Activated T-helper 2 cell treated with anti-CD3 and anti-CD28 coated beads, Interferon-gamma antibody, Interleukin-2, Interleukin-4, amounts not matched to agents 10 μg/mL and 5 μg/mL and 100 μg/mL, durations not matched to agents 14 hours and 24 hours and 36 hours (primary cell): ENCODE results near the gene TMEM204. TPM values are rescaled to one million over a fixed set of nuclear protein-coding genes. Genes with fewer than 3 reads are reported as not detected.

ENCODE experiments used
- DNase-seq: peaks from one replicate; pipeline ENCODE4 v3.0.0; 2021; ENCODE audit warnings: low spot score
- H3K27ac Mint-ChIP-seq: one replicate; pipeline ENCODE4 v1.8.0; 2021; ENCODE audit warnings: mixed read lengths
- H3K27me3 Mint-ChIP-seq: one replicate; pipeline ENCODE4 v1.8.0; 2021; ENCODE audit warnings: low read depth, mixed read lengths
- H3K36me3 Mint-ChIP-seq: one replicate; pipeline ENCODE4 v1.8.0; 2021; ENCODE audit warnings: low read depth, mixed read lengths
- H3K4me1 Mint-ChIP-seq: one replicate; pipeline ENCODE4 v1.8.0; 2021; ENCODE audit warnings: low read depth, mixed read lengths
- H3K4me3 Mint-ChIP-seq: one replicate; pipeline ENCODE4 v1.8.0; 2021; ENCODE audit warnings: low read depth, mild to moderate bottlenecking, moderate library complexity, mixed read lengths
- H3K9me3 Mint-ChIP-seq: one replicate; pipeline ENCODE4 v1.8.0; 2021; ENCODE audit warnings: mixed read lengths
- intact Hi-C: fragments of 100-400 bp; cut with micrococcal nuclease; formaldehyde crosslinking; loops from one replicate; pipeline ENCODE4 v1.15.1; 2023
- total RNA-seq: library from RNA; stranded (reverse); gene quantifications from 2 replicates; pipeline ENCODE4 v1.2.3, GENCODE V29; 2022

Gene TMEM204
- total RNA-seq, 1 donor from 2014 or later = 17.2 TPM

DNA sequence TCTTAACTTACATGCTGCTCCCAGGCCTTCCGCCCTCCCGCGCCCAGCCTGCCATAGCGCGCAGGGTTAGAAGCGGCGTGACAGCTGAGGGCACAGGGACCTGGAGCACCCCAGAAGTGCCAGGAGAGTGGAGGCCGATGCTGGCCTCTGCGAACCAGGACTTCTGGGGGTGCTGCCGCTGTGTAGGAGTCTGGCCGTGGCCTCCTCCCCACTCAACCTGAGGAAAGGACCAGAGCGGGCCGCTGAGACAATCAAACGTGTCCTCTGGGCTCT lies 1.9 kb upstream of the TMEM204 start:
- H3K4me1 Mint-ChIP-seq = peaks cover 23% of the 10 kb centered on the region
- no peak overlapping the region for H3K4me3 Mint-ChIP-seq
- H3K27me3 Mint-ChIP-seq = no peaks in the 10 kb centered on the region
- peaks cover 15% of the 10 kb centered on the region for H3K36me3 Mint-ChIP-seq
- H3K27ac Mint-ChIP-seq = no peak overlapping the region
- intact Hi-C loops = loop anchor here (10.0 kb wide), 1 partner anchor 173 kb away; the partner anchor contains the start of gene MAPK8IP3
- H3K9me3 Mint-ChIP-seq = no peaks in the 10 kb centered on the region
- no peak for DNase-seq

GRCh38 chr16:1532081-1532760 lies 1.2 kb upstream of the TMEM204 start:
- Mint-ChIP-seq H3K27ac (no peak overlapping the region), H3K36me3 (peaks cover 21% of the 10 kb centered on the region), H3K27me3 (no peaks in the 10 kb centered on the region), H3K4me1 (peaks cover 23% of the 10 kb centered on the region), H3K4me3 (no peak overlapping the region), H3K9me3 (no peaks in the 10 kb centered on the region)
- intact Hi-C loops = loop anchor here (10.0 kb wide), 1 partner anchor 173 kb away; the partner anchor contains the start of gene MAPK8IP3
- no peak for DNase-seq

DNA sequence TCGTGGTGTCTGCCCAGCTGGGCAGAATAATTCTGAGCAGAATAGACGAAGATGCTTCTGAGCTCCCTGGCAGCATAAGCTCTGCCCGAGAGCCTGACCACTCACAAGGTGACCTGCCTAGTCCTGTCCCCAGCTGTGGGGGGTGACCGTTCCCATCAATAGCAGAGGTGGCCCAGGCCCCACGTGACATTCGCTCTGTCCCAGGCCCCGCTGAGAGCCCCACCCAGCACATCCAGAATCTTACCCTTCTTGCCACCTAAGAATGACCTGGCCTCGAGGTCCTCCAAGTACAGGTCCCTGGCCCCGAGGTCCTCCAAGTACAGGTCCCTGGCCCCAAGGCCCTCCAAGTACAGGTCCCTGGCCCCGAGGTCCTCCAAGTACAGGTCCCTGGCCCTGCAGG lies 695 bp upstream of the TMEM204 start:
- no peak for DNase-seq
- peaks cover 26% of the 10 kb centered on the region for H3K36me3 Mint-ChIP-seq
- peak overlapping the region; percentile 73 for H3K27ac Mint-ChIP-seq
- peaks cover 26% of the 10 kb centered on the region for H3K4me1 Mint-ChIP-seq
- intact Hi-C loops = loop anchor here (10.0 kb wide), 1 partner anchor 172 kb away; the partner anchor contains the start of gene MAPK8IP3
- H3K9me3 Mint-ChIP-seq = no peaks in the 10 kb centered on the region
- no peaks in the 10 kb centered on the region for H3K27me3 Mint-ChIP-seq
- H3K4me3 Mint-ChIP-seq = peak overlapping the region; percentile 94

DNA sequence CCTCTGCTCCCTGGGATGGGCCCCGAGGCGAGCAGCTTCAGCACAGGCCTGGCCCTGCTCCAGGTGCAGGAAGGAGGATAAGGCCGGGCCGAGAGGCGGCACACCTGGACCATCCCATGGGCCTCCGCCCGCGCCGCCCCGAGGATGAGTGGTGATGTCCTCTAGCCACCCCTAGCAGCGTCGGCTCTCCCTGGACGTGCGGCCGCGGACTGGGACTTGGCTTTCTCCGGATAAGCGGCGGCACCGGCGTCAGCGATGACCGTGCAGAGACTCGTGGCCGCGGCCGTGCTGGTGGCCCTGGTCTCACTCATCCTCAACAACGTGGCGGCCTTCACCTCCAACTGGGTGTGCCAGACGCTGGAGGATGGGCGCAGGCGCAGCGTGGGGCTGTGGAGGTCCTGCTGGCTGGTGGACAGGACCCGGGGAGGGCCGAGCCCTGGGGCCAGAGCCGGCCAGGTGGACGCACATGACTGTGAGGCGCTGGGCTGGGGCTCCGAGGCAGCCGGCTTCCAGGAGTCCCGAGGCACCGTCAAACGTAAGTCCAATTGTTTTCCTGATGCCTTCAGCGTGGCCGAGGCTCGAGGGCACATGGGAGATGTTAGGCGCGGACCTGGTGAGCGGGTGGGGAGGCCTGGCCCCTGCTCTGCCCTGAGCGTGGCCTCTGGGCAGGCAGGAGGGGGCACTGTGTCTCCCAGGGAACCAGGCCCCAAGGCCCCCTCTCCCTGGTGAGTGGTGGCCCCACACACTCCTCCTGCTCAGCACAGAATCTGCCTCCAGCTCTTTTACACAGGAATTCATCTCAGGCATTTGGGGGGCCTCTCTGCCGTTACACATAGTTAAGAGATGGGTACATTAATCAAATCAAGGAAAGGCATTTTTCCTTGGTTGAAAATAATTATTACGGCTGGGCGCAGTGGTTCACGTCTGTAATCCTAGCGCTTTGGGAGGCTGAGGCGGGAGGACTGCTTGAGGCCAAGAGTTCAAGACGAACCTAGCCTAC lies 855 bp downstream of the TMEM204 start:
- Mint-ChIP-seq H3K9me3 (no peaks in the 10 kb centered on the region), H3K4me1 (peaks cover 31% of the 10 kb centered on the region), H3K27ac (peak overlapping the region; percentile 80), H3K4me3 (peak overlapping the region; percentile 94), H3K36me3 (peaks cover 41% of the 10 kb centered on the region), H3K27me3 (no peaks in the 10 kb centered on the region)
- intact Hi-C loops = loop anchor here (1.0 to 10.0 kb wide), 2 partner anchors 9 to 170 kb away; partner anchors contain the start of gene MAPK8IP3
- no peak for DNase-seq

DNA sequence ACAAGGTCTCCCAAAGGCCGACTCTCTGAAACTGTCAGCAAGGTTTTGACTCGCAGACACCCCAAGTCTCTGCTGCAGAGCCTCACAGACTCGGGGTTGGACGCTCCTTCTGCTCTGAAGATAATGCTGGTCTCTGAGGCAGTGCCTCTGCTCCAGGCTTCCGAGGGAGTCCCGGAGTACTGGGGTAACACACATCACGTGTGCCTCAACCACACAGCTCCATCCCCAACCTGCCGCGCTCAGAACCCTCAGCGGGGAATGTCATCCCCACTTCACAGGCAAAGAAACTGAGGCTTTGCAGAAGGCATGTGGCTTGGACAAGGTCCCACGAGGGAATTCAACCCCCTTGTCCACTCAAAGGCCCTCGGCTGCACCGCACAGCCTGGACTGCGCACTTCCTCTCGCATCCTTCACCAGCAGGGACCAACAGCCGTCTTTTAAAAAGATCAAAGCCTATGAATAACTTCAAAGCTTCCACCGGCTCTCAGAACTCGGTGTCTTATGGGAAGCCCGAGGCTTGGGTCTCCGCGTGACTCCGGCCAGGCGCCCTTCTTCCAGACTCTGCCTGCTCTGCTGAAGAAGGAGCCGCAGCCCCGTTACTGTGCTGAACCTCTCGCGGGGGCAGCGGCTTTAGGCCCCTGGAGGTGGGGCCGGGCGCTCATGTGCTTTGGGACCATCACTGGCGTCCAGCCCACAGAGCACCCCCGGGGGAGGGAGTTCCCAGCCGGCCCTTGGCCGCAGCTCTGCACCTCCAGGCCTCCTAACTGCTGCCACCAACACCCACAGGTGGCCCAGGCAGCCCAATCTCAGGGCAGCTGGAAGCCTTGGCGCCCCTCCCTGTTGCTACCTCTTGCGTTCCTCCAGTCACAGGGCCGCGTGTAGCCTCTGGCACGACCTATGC lies 2.2 kb downstream of the TMEM204 start:
- H3K36me3 Mint-ChIP-seq = peaks cover 50% of the 10 kb centered on the region
- H3K27ac Mint-ChIP-seq = peak overlapping the region; percentile 80
- H3K4me1 Mint-ChIP-seq = peaks cover 31% of the 10 kb centered on the region
- peak overlapping the region; percentile 94 for H3K4me3 Mint-ChIP-seq
- no peaks in the 10 kb centered on the region for H3K27me3 Mint-ChIP-seq
- no peak for DNase-seq
- intact Hi-C loops = loop anchor here (1.0 to 10.0 kb wide), 2 partner anchors 8 to 169 kb away; partner anchors contain the start of gene MAPK8IP3
- no peaks in the 10 kb centered on the region for H3K9me3 Mint-ChIP-seq

DNA sequence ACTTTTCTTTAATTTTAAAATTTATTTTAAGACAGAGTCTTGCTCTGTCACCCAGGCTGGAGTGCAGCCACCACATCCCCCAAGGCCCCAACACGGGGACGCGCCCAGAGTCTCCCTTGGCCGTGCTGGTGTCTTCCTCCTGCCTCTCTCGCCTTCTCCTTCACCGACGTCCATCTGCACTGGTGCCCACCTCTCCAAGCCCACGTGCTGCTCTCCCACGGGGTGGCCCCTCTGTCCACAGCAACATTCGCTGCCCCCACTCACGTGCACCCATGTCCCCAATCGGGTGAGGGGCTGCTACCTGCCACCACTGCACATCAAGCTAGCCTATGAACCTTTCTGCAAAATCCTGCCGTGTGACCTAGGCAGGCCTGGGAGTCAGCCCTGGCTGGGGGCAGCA lies 3.1 kb downstream of the TMEM204 start:
- H3K27me3 Mint-ChIP-seq = no peaks in the 10 kb centered on the region
- peak overlapping the region; percentile 94 for H3K4me3 Mint-ChIP-seq
- DNase-seq = no peak
- intact Hi-C loops = loop anchor here (10.0 kb wide), 1 partner anchor 168 kb away; the partner anchor contains the start of gene MAPK8IP3
- H3K9me3 Mint-ChIP-seq = no peaks in the 10 kb centered on the region
- peaks cover 31% of the 10 kb centered on the region for H3K4me1 Mint-ChIP-seq
- H3K36me3 Mint-ChIP-seq = peaks cover 50% of the 10 kb centered on the region
- H3K27ac Mint-ChIP-seq = peak overlapping the region; percentile 83

DNA sequence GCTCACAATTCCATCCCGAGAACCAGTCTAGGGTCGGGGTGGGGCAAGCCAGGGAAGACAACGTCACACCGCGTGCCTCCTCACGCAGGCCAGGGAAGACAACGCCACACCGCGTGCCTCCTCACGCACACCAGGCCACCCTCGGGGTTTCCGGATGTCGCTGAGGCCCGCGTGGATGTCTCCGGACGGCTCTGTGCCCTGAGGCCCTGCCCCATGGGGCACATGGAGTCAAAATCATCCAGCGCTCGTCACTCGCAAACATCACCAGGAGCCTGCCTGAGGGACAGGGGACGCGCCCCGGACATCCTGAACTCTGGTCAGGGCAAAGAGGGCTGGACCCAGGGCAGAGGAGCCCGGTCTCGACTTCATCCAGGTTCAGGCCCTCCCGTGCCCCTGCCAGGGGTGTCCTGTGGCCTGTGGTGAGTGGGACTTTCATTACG lies 3.7 kb downstream of the TMEM204 start:
- peaks cover 53% of the 10 kb centered on the region for H3K36me3 Mint-ChIP-seq

GRCh38 chr16:1537763-1538289 lies 4.4 kb downstream of the TMEM204 start:
- DNase-seq = no peak
- H3K36me3 Mint-ChIP-seq = peaks cover 53% of the 10 kb centered on the region
- H3K4me1 Mint-ChIP-seq = peaks cover 32% of the 10 kb centered on the region
- peak overlapping the region; percentile 63 for H3K27ac Mint-ChIP-seq
- intact Hi-C loops = loop anchor here (10.0 kb wide), 1 partner anchor 167 kb away; the partner anchor contains the start of gene MAPK8IP3
- H3K4me3 Mint-ChIP-seq = peak overlapping the region; percentile 72
- no peaks in the 10 kb centered on the region for H3K9me3 Mint-ChIP-seq
- H3K27me3 Mint-ChIP-seq = no peaks in the 10 kb centered on the region

More for the DNA sequence above, 3.7 kb downstream of the TMEM204 start:
- Mint-ChIP-seq H3K27me3 (no peaks in the 10 kb centered on the region), H3K27ac (peak overlapping the region; percentile 83), H3K9me3 (no peaks in the 10 kb centered on the region), H3K4me3 (peak overlapping the region; percentile 94), H3K4me1 (peaks cover 31% of the 10 kb centered on the region)
- intact Hi-C loops = loop anchor here (10.0 kb wide), 1 partner anchor 168 kb away; the partner anchor contains the start of gene MAPK8IP3
- no peak for DNase-seq

DNA sequence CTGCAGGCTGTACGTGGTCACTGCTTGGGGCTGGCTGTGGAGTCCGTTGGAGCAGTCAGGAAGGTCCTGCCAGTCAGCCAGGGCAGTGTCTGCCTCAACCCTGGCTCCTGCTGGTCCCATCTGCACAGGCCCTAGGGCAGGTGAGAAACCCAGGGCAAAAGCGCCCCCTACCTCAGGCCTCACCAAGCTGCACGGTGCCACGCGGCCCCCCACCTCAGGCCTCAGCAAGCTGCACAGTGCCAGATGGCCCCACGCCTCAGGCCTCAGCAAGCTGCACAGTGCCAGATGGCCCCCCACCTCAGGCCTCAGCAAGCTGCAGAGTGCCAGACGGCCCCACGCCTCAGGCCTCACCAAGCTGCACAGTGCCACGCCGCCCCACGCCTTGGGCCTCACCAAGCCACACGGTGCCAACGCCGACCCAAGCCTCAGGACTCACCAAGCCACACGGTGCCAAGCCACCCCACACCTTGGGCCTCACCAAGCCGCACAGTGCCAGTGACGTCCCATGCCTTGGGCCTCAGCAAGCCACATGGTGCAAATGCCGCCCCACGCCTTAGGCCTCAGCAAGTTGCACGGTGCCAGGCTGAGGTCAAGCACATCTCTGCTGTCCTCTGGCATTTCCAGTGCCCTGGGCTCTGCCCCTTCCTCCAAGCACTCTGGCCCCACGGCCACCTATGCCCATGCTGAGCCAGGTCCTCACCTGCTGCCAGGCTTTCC lies 5.5 kb downstream of the TMEM204 start:
- H3K27ac Mint-ChIP-seq = no peak overlapping the region
- H3K4me1 Mint-ChIP-seq = peaks cover 40% of the 10 kb centered on the region
- H3K4me3 Mint-ChIP-seq = no peak overlapping the region
- no peak for DNase-seq
- H3K9me3 Mint-ChIP-seq = no peaks in the 10 kb centered on the region
- no peaks in the 10 kb centered on the region for H3K27me3 Mint-ChIP-seq
- intact Hi-C loops = loop anchor here (10.0 kb wide), 1 partner anchor 166 kb away; the partner anchor contains the start of gene MAPK8IP3
- peaks cover 57% of the 10 kb centered on the region for H3K36me3 Mint-ChIP-seq

DNA sequence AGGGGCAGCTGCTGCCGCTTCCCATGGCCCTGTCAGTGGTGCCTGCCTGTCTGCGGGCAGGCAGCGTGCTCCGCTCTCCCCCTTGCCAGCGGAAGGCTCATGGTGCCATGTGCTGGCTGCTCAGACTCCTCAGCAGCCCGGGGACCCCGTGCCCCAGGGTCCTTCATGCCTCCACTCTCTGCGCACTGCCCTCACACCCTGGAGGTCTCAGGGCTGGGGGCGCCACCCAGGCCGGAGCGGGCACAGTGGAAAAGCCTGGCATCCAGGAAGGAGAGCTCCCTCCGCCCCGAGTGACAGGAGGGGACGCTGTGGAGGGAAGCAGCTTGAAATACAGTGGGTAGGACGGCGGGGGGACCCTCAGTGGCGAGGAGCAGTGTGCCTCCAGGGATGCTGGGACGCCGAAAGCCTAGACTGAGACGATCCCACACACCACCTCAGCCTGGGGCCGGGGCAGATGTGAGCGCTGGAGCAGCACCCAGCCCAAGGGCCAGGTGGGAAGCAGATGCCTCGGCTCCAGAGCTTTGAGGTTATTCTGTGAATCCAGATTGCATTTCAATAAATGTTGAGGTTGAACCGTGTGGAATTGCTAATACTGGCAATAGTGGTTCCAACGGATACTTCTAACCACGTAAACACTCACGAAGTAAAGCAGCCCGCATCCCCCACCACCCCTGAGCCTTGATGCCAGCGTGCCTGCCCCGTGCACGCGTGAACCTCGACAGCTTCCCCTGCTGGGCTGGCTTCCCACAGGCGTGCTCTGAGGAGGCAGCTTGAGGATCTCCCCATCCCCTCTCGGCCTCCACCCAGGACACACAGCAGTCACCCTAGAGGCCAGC lies 6.5 kb downstream of the TMEM204 start:
- Mint-ChIP-seq H3K36me3 (peaks cover 55% of the 10 kb centered on the region), H3K27ac (no peak overlapping the region), H3K27me3 (no peaks in the 10 kb centered on the region), H3K4me3 (no peak overlapping the region), H3K9me3 (no peaks in the 10 kb centered on the region), H3K4me1 (peaks cover 41% of the 10 kb centered on the region)
- intact Hi-C loops = loop anchor here (5.0 to 10.0 kb wide), 3 partner anchors 48 to 165 kb away; partner anchors contain the start of genes CRAMP1, IFT140, MAPK8IP3 and TELO2
- DNase-seq = no peak

DNA sequence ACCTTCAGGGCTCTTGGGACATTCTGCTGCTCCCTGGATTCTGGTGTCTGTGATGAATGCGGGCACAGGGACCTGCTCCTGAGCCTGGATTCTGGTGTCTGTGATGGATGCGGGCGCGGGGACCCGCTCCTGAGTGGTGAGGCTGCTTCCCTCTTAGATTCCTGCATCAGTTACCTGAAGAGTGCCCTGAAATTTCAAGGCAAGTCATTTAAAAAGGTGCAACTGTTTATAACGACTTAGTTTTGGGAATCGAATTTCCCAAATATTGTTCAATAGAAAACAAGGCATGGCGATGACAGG lies 7.0 kb downstream of the TMEM204 start:
- Mint-ChIP-seq H3K9me3 (no peaks in the 10 kb centered on the region), H3K27ac (no peak overlapping the region), H3K36me3 (peaks cover 53% of the 10 kb centered on the region), H3K4me3 (no peak overlapping the region), H3K27me3 (no peaks in the 10 kb centered on the region), H3K4me1 (peaks cover 42% of the 10 kb centered on the region)
- intact Hi-C loops = loop anchor here (5.0 kb wide), 2 partner anchors 48 to 72 kb away; partner anchors contain the start of genes CRAMP1, IFT140 and TELO2
- DNase-seq = no peak
